Globus pallidus (tissue), 1 donor: ENCODE data around the gene KIF2A.

Experiments used
- DNase-seq: peaks from one replicate; pipeline ENCODE4 v3.0.0-alpha.2; 2015; ENCODE audit warnings: low spot score

KIF2A gene

GRCh38 chr5:62328772-62329491 is 22.9 kb downstream of the KIF2A start:
- DNase-seq, result peak; percentile 60

GRCh38 chr5:62330302-62330701 is 24.3 kb downstream of the KIF2A start:
- DNase-seq, result no peak

- peak; percentile 86 for DNase-seq
Observed at GRCh38 chr5:62331921-62332320, 25.9 kb downstream of the KIF2A start.

- DNase-seq, result peak; percentile 54
Observed at GRCh38 chr5:62333250-62333794, 27.3 kb downstream of the KIF2A start.

GRCh38 chr5:62334082-62334481 is 28.1 kb downstream of the KIF2A start:
- DNase-seq, result no peak

- peak; percentile 69 for DNase-seq
Observed at GRCh38 chr5:62340392-62340791, 34.4 kb downstream of the KIF2A start.

GRCh38 chr5:62340979-62341378 is 35.0 kb downstream of the KIF2A start:
- no peak for DNase-seq

GRCh38 chr5:62341783-62342475 is 35.9 kb downstream of the KIF2A start:
- DNase-seq, result no peak

- DNase-seq, result no peak
Observed at GRCh38 chr5:62342476-62342837, 36.5 kb downstream of the KIF2A start.

GRCh38 chr5:62343428-62343827 is 37.4 kb downstream of the KIF2A start:
- no peak for DNase-seq

- no peak for DNase-seq
Observed at GRCh38 chr5:62346748-62347147, 40.7 kb downstream of the KIF2A start.

GRCh38 chr5:62347928-62348327 is 41.9 kb downstream of the KIF2A start:
- DNase-seq, result no peak

- no peak for DNase-seq
Observed at GRCh38 chr5:62348723-62349481, 42.9 kb downstream of the KIF2A start.

- peak; percentile 59 for DNase-seq
Observed at GRCh38 chr5:62354028-62354874, 48.2 kb downstream of the KIF2A start.

- no peak for DNase-seq
Observed at GRCh38 chr5:62362701-62363100, 56.7 kb downstream of the KIF2A start.

- DNase-seq, result no peak
Observed at GRCh38 chr5:62369039-62369438, 63.0 kb downstream of the KIF2A start.

- DNase-seq, result no peak
Observed at GRCh38 chr5:62371409-62371808, 65.4 kb downstream of the KIF2A start.

- no peak for DNase-seq
Observed at GRCh38 chr5:62372600-62372999, 66.6 kb downstream of the KIF2A start.

- DNase-seq, result no peak
Observed at GRCh38 chr5:62373382-62373781, 67.4 kb downstream of the KIF2A start.

GRCh38 chr5:62374090-62374489 is 68.1 kb downstream of the KIF2A start:
- no peak for DNase-seq

GRCh38 chr5:62375627-62376026 is 69.6 kb downstream of the KIF2A start:
- DNase-seq, result no peak

- no peak for DNase-seq
Observed at GRCh38 chr5:62376064-62376463, 70.1 kb downstream of the KIF2A start.
